Cardiac muscle cell (in vitro differentiated cells and primary cell): ENCODE measurements around the gene SLC23A2. TPM values are rescaled to one million over a fixed set of nuclear protein-coding genes. Genes with fewer than 3 reads are reported as not detected.
"Not testable (repeated sequence)": the region's sequence is repeated elsewhere in the genome, so short reads cannot be mapped to it uniquely, and the experiment has no call there.

Experiments
- DNase-seq, 2 donors: peaks; one replicate each; pipeline versions ENCODE4 v3.0.0 to v3.0.0-alpha.2; 2010 to 2017; ENCODE audit warnings: low read depth in 1 of 2, low spot score in 1 of 2
- H3K27ac ChIP-seq: fragments of 200-600 bp; sonication (generic); 2 replicates; pipeline ENCODE4 v1.5.1; 2016
- H3K27me3 ChIP-seq: fragments of 200-600 bp; sonication (generic); 2 replicates; pipeline ENCODE4 v1.6.0; 2016; ENCODE audit warnings: control low read depth
- H3K36me3 ChIP-seq: fragments of 200-600 bp; sonication (generic); 2 replicates; pipeline ENCODE4 v1.5.1; 2016; ENCODE audit warnings: control low read depth
- H3K4me1 ChIP-seq: fragments of 200-600 bp; sonication (generic); 2 replicates; pipeline ENCODE4 v1.8.1; 2017; ENCODE audit warnings: low read depth, mild to moderate bottlenecking, mixed run types
- H3K4me3 ChIP-seq: fragments of 200-600 bp; sonication (generic); 2 replicates; pipeline ENCODE4 v1.5.1; 2016; ENCODE audit warnings: mild to moderate bottlenecking
- H3K9me3 ChIP-seq: fragments of 200-600 bp; sonication (generic); 2 replicates; pipeline ENCODE4 v1.5.1; 2017; ENCODE audit warnings: low read depth, mild to moderate bottlenecking, control low read depth
- polyA plus RNA-seq: library from polyadenylated mRNA; unstranded; fragments of >200 nt; fragmentation: Nextera tagmentation; extraction: Ambion mirVana; gene quantifications from 2 replicates; pipeline ENCODE4 v1.2.1, GENCODE V29; 2016
- total RNA-seq: library from RNA; depleted of rRNA; stranded (reverse); fragments of >200 nt; gene quantifications from 2 replicates; pipeline ENCODE4 v1.2.3, GENCODE V29; 2016
- TF ChIP-seq, protein P1 (sequence below): IDR thresholded peaks from 2 replicates; pipeline ENCODE4 v1.5.1; 2012; ENCODE audit warnings: low read depth, mild to moderate bottlenecking, low read length

The SLC23A2 gene
- total and polyA plus RNA-seq, 2 experiments from 2014 or later = 5.9 to 10.6 TPM

GRCh38 chr20:4883546-4883945, 117.8 kb downstream of the SLC23A2 start:
- H3K4me3 ChIP-seq = no peak overlapping the region
- no peak for DNase-seq

DNA sequence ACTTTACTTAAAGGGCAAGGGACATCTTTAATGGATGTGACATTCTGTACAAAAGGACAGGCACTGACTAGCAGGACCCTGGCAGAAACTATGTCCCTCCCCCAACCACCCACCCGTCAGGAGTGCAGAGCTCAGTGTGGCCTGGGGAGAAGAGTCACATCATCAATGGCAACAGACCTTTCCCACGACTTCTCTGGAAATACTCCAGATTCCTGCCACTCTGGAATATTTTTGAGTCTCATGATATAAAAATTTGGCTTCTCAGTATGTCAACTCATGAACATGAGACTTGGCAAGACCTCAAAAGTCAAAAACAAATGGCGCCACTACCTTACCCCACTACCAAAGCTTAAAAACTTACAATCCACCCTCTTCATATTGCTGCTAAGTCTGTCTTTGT, 118.3 kb downstream of the SLC23A2 start:
- H3K4me1 ChIP-seq = no peaks in the 10 kb centered on the region
- no peaks in the 10 kb centered on the region for H3K27me3 ChIP-seq
- H3K27ac ChIP-seq = no peak overlapping the region
- TF ChIP-seq, protein P1, sequence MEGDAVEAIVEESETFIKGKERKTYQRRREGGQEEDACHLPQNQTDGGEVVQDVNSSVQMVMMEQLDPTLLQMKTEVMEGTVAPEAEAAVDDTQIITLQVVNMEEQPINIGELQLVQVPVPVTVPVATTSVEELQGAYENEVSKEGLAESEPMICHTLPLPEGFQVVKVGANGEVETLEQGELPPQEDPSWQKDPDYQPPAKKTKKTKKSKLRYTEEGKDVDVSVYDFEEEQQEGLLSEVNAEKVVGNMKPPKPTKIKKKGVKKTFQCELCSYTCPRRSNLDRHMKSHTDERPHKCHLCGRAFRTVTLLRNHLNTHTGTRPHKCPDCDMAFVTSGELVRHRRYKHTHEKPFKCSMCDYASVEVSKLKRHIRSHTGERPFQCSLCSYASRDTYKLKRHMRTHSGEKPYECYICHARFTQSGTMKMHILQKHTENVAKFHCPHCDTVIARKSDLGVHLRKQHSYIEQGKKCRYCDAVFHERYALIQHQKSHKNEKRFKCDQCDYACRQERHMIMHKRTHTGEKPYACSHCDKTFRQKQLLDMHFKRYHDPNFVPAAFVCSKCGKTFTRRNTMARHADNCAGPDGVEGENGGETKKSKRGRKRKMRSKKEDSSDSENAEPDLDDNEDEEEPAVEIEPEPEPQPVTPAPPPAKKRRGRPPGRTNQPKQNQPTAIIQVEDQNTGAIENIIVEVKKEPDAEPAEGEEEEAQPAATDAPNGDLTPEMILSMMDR = no peak
- H3K9me3 ChIP-seq = no peaks in the 10 kb centered on the region
- DNase-seq = no peak
- H3K4me3 ChIP-seq = no peak overlapping the region
- H3K36me3 ChIP-seq = no peaks in the 10 kb centered on the region

More at GRCh38 chr20:4883546-4883945, 117.8 kb downstream of the SLC23A2 start:
- TF ChIP-seq, protein P1 = no peak
- Histone ChIP-seq H3K4me1 (no peaks in the 10 kb centered on the region), H3K36me3 (no peaks in the 10 kb centered on the region), H3K27me3 (no peaks in the 10 kb centered on the region), H3K27ac (no peak overlapping the region), H3K9me3 (no peaks in the 10 kb centered on the region)

GRCh38 chr20:4881006-4881730, 120.1 kb downstream of the SLC23A2 start:
- no peak overlapping the region for H3K27ac ChIP-seq
- no peaks in the 10 kb centered on the region for H3K27me3 ChIP-seq
- TF ChIP-seq, protein P1 = no peak
- H3K4me1 ChIP-seq = no peaks in the 10 kb centered on the region
- no peak for DNase-seq
- H3K4me3 ChIP-seq = no peak overlapping the region
- no peaks in the 10 kb centered on the region for H3K36me3 ChIP-seq
- H3K9me3 ChIP-seq = no peaks in the 10 kb centered on the region

GRCh38 chr20:4880051-4880450, 121.3 kb downstream of the SLC23A2 start:
- Histone ChIP-seq H3K27me3 (no peaks in the 10 kb centered on the region), H3K4me3 (no peak overlapping the region), H3K36me3 (no peaks in the 10 kb centered on the region), H3K4me1 (no peaks in the 10 kb centered on the region), H3K27ac (no peak overlapping the region), H3K9me3 (no peaks in the 10 kb centered on the region)
- TF ChIP-seq, protein P1 = no peak
- DNase-seq = no peak

- DNase-seq, H3K36me3 ChIP-seq, H3K27ac ChIP-seq, H3K9me3 ChIP-seq, H3K27me3 ChIP-seq, H3K4me1 ChIP-seq, H3K4me3 ChIP-seq: not testable (repeated sequence)
Measured at GRCh38 chr20:4878099-4878498, 123.2 kb downstream of the SLC23A2 start.

- DNase-seq = no peak
- Histone ChIP-seq H3K9me3 (no peaks in the 10 kb centered on the region), H3K4me3 (no peak overlapping the region), H3K4me1 (no peaks in the 10 kb centered on the region), H3K27ac (no peak overlapping the region), H3K36me3 (no peaks in the 10 kb centered on the region), H3K27me3 (no peaks in the 10 kb centered on the region)
- TF ChIP-seq, protein P1 = no peak
Measured at GRCh38 chr20:4876731-4877130, 124.6 kb downstream of the SLC23A2 start.
